ENCODE data around the gene ZNF578.

DNA sequence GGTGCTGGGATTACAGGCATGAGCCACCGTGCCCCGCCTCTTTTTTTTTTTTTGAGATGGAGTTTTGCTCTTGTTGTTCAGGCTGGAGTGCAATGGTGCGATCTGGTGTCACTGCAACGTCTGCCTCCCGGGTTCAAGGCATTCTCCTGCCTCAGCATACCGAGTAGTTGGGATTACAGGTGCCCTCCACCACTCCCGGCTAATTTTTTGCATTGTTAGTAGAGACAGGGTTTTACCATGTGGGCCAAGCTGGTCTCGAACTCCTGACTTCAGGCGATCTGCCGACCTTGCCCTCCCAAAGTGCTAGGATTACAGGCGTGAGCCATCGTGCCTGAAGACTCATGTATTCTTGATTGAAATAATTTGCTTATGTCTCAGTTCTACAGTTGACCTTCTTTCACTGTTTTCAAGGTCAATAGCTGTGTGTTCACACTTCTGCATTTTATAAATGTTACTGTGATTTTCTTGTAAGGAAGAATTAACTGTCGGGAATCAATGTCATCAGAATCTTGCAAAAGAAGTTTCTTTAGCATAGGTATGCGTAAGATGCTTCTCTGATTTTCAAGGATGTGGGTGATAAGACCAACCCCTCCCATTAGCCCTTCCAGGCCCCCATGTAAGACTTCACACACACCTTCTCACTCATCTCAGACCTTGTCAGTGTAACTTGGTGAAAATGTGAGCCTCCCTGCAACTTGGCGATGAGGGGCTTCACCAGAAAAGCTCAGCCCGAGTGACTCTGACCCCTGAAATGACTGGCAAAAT, 104.1 kb downstream of the ZNF578 start:
- TF ChIP-seq, protein P1, sequence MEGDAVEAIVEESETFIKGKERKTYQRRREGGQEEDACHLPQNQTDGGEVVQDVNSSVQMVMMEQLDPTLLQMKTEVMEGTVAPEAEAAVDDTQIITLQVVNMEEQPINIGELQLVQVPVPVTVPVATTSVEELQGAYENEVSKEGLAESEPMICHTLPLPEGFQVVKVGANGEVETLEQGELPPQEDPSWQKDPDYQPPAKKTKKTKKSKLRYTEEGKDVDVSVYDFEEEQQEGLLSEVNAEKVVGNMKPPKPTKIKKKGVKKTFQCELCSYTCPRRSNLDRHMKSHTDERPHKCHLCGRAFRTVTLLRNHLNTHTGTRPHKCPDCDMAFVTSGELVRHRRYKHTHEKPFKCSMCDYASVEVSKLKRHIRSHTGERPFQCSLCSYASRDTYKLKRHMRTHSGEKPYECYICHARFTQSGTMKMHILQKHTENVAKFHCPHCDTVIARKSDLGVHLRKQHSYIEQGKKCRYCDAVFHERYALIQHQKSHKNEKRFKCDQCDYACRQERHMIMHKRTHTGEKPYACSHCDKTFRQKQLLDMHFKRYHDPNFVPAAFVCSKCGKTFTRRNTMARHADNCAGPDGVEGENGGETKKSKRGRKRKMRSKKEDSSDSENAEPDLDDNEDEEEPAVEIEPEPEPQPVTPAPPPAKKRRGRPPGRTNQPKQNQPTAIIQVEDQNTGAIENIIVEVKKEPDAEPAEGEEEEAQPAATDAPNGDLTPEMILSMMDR (conservative IDR thresholded peaks at IDR 0.05; ENCODE audit: low read depth, low read length): no peak
- TF ChIP-seq EZH2 (IDR thresholded peaks at IDR 0.05; ENCODE audit: borderline replicate concordance, low read depth, low read length, poor library complexity, severe bottlenecking): no peak

All from A673 (cell line).